ENCODE data around the gene EXD1.
"Not testable (repeated sequence)": the region's sequence is repeated elsewhere in the genome, so short reads cannot be mapped to it uniquely, and the experiment has no call there.

The EXD1 gene

DNA sequence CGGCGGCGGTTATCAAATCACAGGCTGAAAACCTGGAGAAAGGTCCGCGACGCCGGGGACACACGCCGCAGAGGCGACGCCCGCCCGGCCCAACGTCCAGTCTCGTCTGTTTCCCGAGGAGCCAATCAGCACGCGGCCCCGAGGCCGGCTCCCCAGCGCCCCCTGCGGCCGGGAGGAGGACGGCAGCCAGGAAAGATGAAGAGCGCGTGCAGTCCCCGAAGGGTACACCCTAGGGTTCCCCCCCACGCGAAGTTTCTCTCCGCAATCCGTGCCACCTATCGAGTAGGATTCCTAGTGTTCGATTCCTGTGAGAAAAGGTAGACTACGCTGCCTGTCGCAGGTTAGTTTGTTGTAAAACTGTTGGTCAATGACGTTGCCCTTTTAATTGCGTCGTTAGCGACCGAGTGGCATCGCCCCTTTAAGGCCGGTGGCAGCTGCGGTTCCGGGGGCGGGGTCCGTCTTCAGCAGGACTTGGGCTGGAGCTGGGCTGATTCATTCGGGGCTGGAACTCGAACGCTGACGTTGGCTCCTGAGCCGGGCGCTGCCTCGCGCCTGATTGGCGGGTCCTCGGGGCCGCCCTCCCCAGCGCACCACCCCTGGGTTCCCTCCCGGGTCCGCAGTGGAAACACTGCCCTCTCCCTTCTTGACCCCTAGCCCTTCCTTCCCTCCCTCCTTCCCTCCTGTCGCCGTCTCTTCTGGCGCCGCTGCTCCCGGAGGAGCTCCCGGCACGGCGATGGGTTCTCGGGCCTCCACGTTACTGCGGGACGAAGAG is at the start of gene EXD1, which contains the start of gene CHP1:
TSS of gene EXD1 (minus strand) at position 108 of the 772 bp plus-strand sequence. CDS start 4,182 bp downstream, outside the sequence.
TSS of gene CHP1 (plus strand) at position 619 of the 772 bp plus-strand sequence. CDS start at position 734, 115 bp downstream.
- peak; percentile 98 for DNase-seq

- no peak for DNase-seq
Observed at GRCh38 chr15:41279535-41280283, 49.2 kb upstream of the EXD1 start.

- DNase-seq: no peak
Observed at GRCh38 chr15:41278319-41278718, 47.8 kb upstream of the EXD1 start.

DNA sequence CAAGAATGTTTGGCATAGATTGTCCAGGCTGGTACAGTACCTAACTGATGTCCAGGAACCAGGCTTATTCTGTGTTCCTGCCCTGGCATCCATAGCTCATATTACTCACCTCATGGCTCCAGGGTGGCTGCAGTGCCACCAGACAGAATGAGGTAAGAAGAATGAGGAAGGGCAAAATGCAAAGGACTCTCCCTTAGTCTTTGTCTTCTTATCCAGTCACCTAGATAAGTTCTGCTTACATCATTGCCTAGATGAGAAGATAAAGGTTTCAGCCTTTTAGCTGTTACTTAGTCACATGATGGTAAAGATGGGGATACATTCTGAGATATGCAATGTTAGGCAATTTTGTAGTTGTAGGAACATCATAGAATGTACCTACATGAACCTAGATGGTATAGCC is 46.3 kb upstream of the EXD1 start:
- DNase-seq: no peak

DNA sequence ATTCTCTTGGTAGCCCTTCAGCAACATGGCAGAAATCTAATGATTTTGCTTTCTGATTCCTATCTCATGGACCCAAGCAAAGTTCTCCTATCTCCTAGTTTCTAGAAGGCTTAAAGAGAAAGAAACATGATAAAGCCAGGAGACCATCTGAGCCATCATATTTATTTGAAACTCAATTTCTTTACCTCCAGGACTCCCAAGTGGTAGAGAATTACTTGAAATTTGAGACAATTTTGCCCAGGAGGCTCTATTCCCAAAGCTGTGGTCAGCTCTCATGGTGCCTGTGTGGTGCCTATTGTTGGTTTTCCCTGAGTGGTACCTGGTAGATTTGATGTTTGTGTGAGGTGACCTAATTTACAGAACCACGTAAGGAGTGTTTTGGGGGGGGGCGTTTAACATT is 39.3 kb upstream of the EXD1 start:
- no peak for DNase-seq

- DNase-seq: peak; percentile 17
Observed at GRCh38 chr15:41263891-41264351, 33.4 kb upstream of the EXD1 start.

GRCh38 chr15:41262571-41262970 is 32.0 kb upstream of the EXD1 start:
- DNase-seq: no peak

- not testable (repeated sequence) for DNase-seq
Observed at GRCh38 chr15:41260924-41261323, 30.4 kb upstream of the EXD1 start.

DNA sequence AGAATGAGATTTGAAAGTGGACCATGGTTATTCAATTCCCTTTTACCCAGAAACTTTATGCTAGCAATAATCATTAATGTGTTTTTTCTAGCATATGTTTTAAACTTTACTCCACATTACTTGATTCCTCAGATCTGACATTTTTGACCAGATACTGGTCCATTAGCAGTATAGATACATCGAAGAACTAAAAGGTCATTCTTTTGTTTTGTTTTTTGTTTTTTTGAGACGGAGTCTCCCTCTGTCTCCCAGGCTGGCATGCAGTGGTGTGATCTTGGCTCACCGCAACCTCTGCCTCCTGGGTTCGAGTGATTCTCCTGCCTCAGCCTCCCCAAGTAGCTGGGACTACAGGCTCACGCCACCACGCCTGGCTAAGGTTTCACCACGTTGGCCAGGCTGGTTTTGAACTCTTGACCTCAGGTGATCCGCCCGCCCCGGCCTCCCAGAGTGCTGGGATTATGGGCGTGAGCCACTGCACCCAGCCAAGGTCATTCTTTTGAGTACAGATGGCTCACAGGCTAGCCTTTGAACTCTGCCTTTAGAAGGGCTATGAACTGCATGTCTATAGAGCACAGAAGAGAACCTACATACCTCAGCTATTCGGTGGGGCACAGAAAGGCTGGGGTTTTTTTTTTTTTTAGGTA is 29.1 kb upstream of the EXD1 start:
- DNase-seq: no peak

GRCh38 chr15:41258750-41259471 is 28.4 kb upstream of the EXD1 start:
- DNase-seq: no peak

DNA sequence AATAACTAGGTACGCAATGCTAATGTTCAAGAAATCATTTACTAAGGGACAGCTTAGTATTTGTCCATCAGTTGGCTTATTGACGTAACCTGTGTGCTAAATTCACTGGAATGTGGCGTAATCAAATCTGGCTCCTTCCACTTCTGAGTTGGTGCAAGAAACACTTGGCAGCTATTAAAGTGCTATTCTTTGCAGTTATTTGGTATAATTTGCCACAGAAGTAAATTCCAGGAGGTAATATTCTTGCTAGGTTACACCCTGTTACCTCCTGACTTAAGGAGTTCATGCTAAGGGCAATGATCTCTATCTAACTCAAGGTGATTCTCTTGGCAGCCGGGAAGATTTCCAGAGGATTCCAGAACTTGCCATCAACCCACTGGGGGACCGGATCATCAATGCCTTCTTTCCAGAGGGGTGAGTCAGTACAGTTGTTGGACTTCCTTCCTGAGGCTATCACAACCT is 26.1 kb upstream of the EXD1 start:
- no peak for DNase-seq

DNA sequence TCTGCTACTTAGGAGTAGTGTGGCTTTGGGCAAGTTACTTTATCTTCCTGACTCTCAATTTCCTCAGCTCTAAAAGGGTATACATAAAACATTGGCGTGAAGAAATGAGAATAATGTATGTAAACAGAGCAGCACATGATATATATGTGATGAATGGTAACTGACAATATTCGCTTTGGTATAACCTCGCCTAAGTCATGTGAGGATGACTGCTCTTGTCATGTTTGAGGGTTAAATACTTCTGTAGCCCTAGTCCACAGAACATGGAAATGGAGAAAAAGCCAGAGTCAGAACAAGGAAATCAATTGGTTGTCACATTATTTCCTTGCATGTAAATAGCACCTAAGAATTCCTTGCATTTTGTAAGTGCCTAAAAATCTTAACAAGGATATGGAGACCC is 25.5 kb upstream of the EXD1 start:
- no peak for DNase-seq

- DNase-seq: no peak
Observed at GRCh38 chr15:41254560-41254959, 24.0 kb upstream of the EXD1 start.

- no peak for DNase-seq
Observed at GRCh38 chr15:41251411-41251810, 20.9 kb upstream of the EXD1 start.

- DNase-seq: not testable (repeated sequence)
Observed at GRCh38 chr15:41250745-41251144, 20.2 kb upstream of the EXD1 start.

DNA sequence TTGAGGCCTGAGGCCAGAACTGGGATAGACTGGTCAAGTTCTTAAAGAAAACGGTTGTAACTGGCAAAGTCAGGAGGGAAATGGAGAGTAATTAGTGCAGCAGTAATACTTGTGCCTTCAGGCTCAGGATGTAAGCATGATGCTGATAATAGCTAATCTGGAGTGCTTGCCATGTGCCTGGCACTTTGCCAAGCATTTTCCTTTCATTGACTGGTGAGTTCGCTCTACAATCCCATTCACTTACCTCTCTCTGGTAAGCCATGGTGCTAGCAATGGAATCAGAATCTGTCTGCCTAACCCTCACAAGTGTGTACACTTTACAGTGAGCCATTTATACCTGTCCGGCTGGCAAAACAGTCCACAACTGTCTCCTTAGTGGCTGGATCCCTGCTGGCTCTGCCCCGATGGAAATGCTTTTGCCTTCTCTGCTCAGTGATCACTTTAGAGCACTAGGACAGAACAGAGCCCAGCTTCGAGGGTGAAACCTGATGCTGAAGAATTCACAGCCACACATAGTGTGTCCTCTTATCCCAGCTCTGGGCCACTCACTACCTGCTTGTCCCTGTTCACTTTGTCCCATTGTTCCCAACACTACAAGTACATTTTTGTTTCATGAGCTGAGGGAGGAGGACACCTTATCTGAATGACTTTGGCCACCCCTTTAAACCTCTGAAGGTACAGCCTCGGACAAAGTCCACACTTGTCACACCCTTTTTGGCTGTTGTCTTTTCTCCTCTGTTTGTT is 10.8 kb upstream of the EXD1 start:
- DNase-seq: no peak

- no peak for DNase-seq
Observed at GRCh38 chr15:41238100-41238499, 7.5 kb upstream of the EXD1 start.

- DNase-seq: no peak
Observed at GRCh38 chr15:41235929-41236328, 5.4 kb upstream of the EXD1 start.

DNA sequence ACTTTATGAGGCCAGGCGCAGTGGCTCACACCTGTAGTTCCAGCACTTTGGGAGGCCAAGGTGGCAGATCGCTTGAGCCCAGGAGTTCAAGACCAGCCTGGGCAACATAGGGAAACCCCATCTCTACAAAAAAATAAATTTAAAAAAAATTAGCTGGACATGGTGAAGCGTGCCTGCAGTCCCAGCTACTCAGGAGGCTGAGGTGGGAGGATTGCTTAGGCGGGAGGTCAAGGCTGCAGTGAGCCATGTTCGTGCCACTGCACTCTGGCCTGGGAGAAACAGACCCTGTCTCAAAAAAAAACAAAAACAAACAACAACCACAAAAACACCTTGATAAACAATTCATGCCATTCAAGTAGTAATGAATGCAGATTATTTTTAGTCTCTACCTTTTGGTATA is 4.7 kb upstream of the EXD1 start:
- not testable (repeated sequence) for DNase-seq

GRCh38 chr15:41233367-41233771 is 2.8 kb upstream of the EXD1 start:
- DNase-seq: peak; percentile 49

- no peak for DNase-seq
Observed at GRCh38 chr15:41231422-41232226, 1.1 kb upstream of the EXD1 start.

Data from fibroblast of skin of right biceps (primary cell).